HCT116 (cell line): ENCODE results near the gene KIF12. TPM values are rescaled to one million over a fixed set of nuclear protein-coding genes. Genes with fewer than 3 reads are reported as not detected.

ENCODE experiments used
- ATAC-seq: fragments of 200-7000 bp; cut with Tn5 transposase; 2 replicates; pipeline ENCODE4 v1.9.1; 2020; ENCODE audit warnings: mild to moderate bottlenecking, moderate library complexity
- BruUV-seq: library from RNA; stranded (reverse); fragments of 400-500 nt; replicated peaks from 2 replicates; lab custom pipeline; 2021; lab: Mats Ljungman, UMichigan
- CTCF ChIA-PET: fragments of 300-600 bp; sonication (Branson Sonifier 250); formaldehyde crosslinking; loops from one replicate; lab custom pipeline; 2021; ENCODE audit warnings: antibody characterized with exemption; lab: Charles Lee
- POLR2A ChIA-PET: fragments of 300-600, 350-600 bp; sonication (Branson Sonifier 250); formaldehyde crosslinking; loops from one replicate; lab custom pipeline; 2021; ENCODE audit warnings: antibody characterized with exemption; lab: Charles Lee
- RAD21 ChIA-PET, 2 experiments: fragments of 300-600 bp; sonication (Branson Sonifier 250); formaldehyde crosslinking; loops; one replicate each; lab custom pipeline; 2023; ENCODE audit warnings: low total read pairs in 2 of 2; ENCODE audit not compliant: uncharacterized antibody in 2 of 2, unreplicated experiment in 2 of 2, low non-redundant PET in 1 of 2; lab: Charles Lee
- DNase-seq: peaks from one replicate; pipeline ENCODE4 v3.0.0-alpha.2; 2010; ENCODE audit warnings: low read depth, low spot score
- H2AFZ ChIP-seq: fragments of 200-600 bp; shearing (Covaris generic), sonication (generic); 2 replicates; pipeline ENCODE4 v1.6.1; 2017; ENCODE audit warnings: low read depth, mixed run types, mixed read lengths, antibody characterized with exemption, low read length; ENCODE audit not compliant: poor library complexity, severe bottlenecking
- H3K27ac ChIP-seq: 2 replicates; pipeline ENCODE4 v1.5.1; 2012; ENCODE audit warnings: low read depth, low read length
- H3K27me3 ChIP-seq: fragments of 200-600 bp; sonication (generic); 2 replicates; pipeline ENCODE4 v1.6.1; 2016; ENCODE audit warnings: mixed run types, low read length, mixed read lengths; ENCODE audit not compliant: insufficient read depth
- H3K36me3 ChIP-seq, 2 experiments: fragments of 200-500 bp in 1 of 2; fragments of 200-600 bp in 1 of 2; sonication (Bioruptor generic) in 1 of 2; sonication (generic) in 1 of 2; 2 replicates each; pipeline versions ENCODE4 v1.5.1 to v1.6.1; 2014 to 2016; ENCODE audit warnings: low read length in 2 of 2, inconsistent platforms in 1 of 2, mixed read lengths in 1 of 2, mixed run types in 1 of 2; ENCODE audit not compliant: insufficient read depth in 2 of 2, control insufficient read depth in 1 of 2
- H3K4me1 ChIP-seq, 2 experiments: fragments of 200-600 bp in 1 of 2; sonication (generic) in 1 of 2; 2 replicates each; pipeline versions ENCODE4 v1.5.1 to v1.6.1; 2012 to 2017; ENCODE audit warnings: low read length in 2 of 2, inconsistent platforms in 1 of 2, mild to moderate bottlenecking in 1 of 2, mixed read lengths in 1 of 2, mixed run types in 1 of 2, moderate library complexity in 1 of 2; ENCODE audit not compliant: insufficient read depth in 2 of 2, control insufficient read depth in 1 of 2
- H3K4me2 ChIP-seq: fragments of 200-600 bp; sonication (generic); 2 replicates; pipeline ENCODE4 v1.6.1; 2017; ENCODE audit warnings: mixed run types, low read length, mixed read lengths
- H3K4me3 ChIP-seq, 2 experiments: fragments of 200-600 bp in 1 of 2; sonication (generic) in 1 of 2; replicated peaks in 1 of 2; 2 replicates each; pipeline ENCODE4 v1.5.1; 2011 to 2016; ENCODE audit warnings: low read length in 2 of 2, control low read depth in 1 of 2, low read depth in 1 of 2, mild to moderate bottlenecking in 1 of 2, mixed read lengths in 1 of 2, mixed run types in 1 of 2
- H3K79me2 ChIP-seq: fragments of 200-600 bp; sonication (generic); 2 replicates; pipeline ENCODE4 v1.6.1; 2017; ENCODE audit warnings: mild to moderate bottlenecking, mixed run types, low read length, moderate library complexity, mixed read lengths; ENCODE audit not compliant: insufficient read depth
- H3K9ac ChIP-seq: fragments of 200-600 bp; sonication (generic); 2 replicates; pipeline ENCODE4 v1.6.1; 2016; ENCODE audit warnings: low read length, mixed read lengths
- H3K9me2 ChIP-seq: fragments of 200-600 bp; sonication (generic), shearing (Covaris generic); 2 replicates; pipeline ENCODE4 v1.6.1; 2017; ENCODE audit warnings: mixed run types, mild to moderate bottlenecking, moderate library complexity; ENCODE audit not compliant: insufficient read depth
- H3K9me3 ChIP-seq, 2 experiments: fragments of 200-500 bp in 1 of 2; fragments of 200-600 bp in 1 of 2; sonication (Bioruptor generic) in 1 of 2; sonication (generic) in 1 of 2; 2 replicates each; pipeline ENCODE4 v1.6.1; 2014 to 2017; ENCODE audit warnings: low read length in 2 of 2, mixed read lengths in 2 of 2, inconsistent platforms in 1 of 2, low read depth in 1 of 2, mild to moderate bottlenecking in 1 of 2, mixed run types in 1 of 2, moderate library complexity in 1 of 2; ENCODE audit not compliant: control insufficient read depth in 1 of 2, insufficient read depth in 1 of 2
- H4K20me1 ChIP-seq: fragments of 200-600 bp; sonication (generic), shearing (Covaris generic); 2 replicates; pipeline ENCODE4 v1.6.1; 2017; ENCODE audit warnings: mixed run types, mild to moderate bottlenecking, moderate library complexity; ENCODE audit not compliant: insufficient read depth
- CBX3 ChIP-seq: IDR thresholded peaks from 2 replicates; pipeline ENCODE4 v1.6.1; 2012; ENCODE audit warnings: low read depth
- CEBPB ChIP-seq: IDR thresholded peaks from 2 replicates; pipeline ENCODE4 v1.6.1; 2012; ENCODE audit warnings: low read depth
- EGR1 ChIP-seq: IDR thresholded peaks from 2 replicates; pipeline ENCODE4 v1.6.1; 2012; ENCODE audit warnings: low read depth
- ELF1 ChIP-seq: IDR thresholded peaks from 2 replicates; pipeline ENCODE4 v1.6.1; 2012; ENCODE audit warnings: low read depth, borderline replicate concordance
- EZH2phosphoT487 ChIP-seq: fragments of 200-600 bp; IDR thresholded peaks from 2 replicates; pipeline ENCODE4 v1.6.1; 2018; ENCODE audit warnings: antibody characterized with exemption, borderline replicate concordance
- JUND ChIP-seq: IDR thresholded peaks from 2 replicates; pipeline ENCODE4 v1.6.1; 2012
- RAD21 ChIP-seq: IDR thresholded peaks from 2 replicates; pipeline ENCODE4 v1.6.1; 2012; ENCODE audit warnings: low read depth, mild to moderate bottlenecking
- REST ChIP-seq: IDR thresholded peaks from 2 replicates; pipeline ENCODE4 v1.6.1; 2012; ENCODE audit warnings: low read depth
- SIN3A ChIP-seq: IDR thresholded peaks from 2 replicates; pipeline ENCODE4 v1.6.1; 2012; ENCODE audit warnings: low read depth
- SP1 ChIP-seq: IDR thresholded peaks from 2 replicates; pipeline ENCODE4 v1.6.1; 2012; ENCODE audit warnings: low read depth
- TCF7L2 ChIP-seq: IDR thresholded peaks from 2 replicates; pipeline ENCODE4 v1.7.0; 2011; ENCODE audit warnings: borderline replicate concordance, inconsistent platforms; ENCODE audit not compliant: insufficient read depth, insufficient read length; ENCODE audit errors: extremely low read depth
- ZNF274 ChIP-seq: fragments of 200-500 bp; sonication (Bioruptor generic); IDR thresholded peaks from 2 replicates; pipeline ENCODE4 v1.6.1; 2014; ENCODE audit warnings: mild to moderate bottlenecking, low read depth, low read length, inconsistent platforms
- intact Hi-C: fragments of 100-400 bp; cut with micrococcal nuclease; formaldehyde crosslinking; loops from 2 replicates; pipeline ENCODE4 v1.10.0; 2022
- total RNA-seq: library from RNA; stranded (reverse); gene quantifications from one replicate; pipeline ENCODE4 v1.2.1, GENCODE V29; 2021; ENCODE audit not compliant: unreplicated experiment
- TF ChIP-seq, protein P1 (sequence below): IDR thresholded peaks from 2 replicates; pipeline ENCODE4 v1.6.1; 2011; ENCODE audit warnings: mild to moderate bottlenecking, low read length, moderate library complexity; ENCODE audit not compliant: insufficient replicate concordance; ENCODE audit errors: extremely low read depth
- TF ChIP-seq, protein P2 (sequence below): IDR thresholded peaks from 2 replicates; pipeline ENCODE4 v1.6.1; 2012

Gene KIF12
- total RNA-seq, 1 experiment from 2014 or later: 6.4 TPM

- no peak overlapping the region for H3K9ac ChIP-seq
- H4K20me1 ChIP-seq: no peaks in the 10 kb centered on the region
- H3K79me2 ChIP-seq: no peaks in the 10 kb centered on the region
- ATAC-seq (no peak), DNase-seq (no peak)
- H3K4me1 ChIP-seq: no peaks in the 10 kb centered on the region
- TF ChIP-seq CEBPB (no peak), REST (no peak), EGR1 (no peak), ZNF274 (no peak), JUND (no peak), EZH2phosphoT487 (no peak), SIN3A (no peak), CBX3 (no peak), TCF7L2 (no peak), SP1 (no peak), RAD21 (no peak), ELF1 (no peak)
- TF ChIP-seq, protein P1, sequence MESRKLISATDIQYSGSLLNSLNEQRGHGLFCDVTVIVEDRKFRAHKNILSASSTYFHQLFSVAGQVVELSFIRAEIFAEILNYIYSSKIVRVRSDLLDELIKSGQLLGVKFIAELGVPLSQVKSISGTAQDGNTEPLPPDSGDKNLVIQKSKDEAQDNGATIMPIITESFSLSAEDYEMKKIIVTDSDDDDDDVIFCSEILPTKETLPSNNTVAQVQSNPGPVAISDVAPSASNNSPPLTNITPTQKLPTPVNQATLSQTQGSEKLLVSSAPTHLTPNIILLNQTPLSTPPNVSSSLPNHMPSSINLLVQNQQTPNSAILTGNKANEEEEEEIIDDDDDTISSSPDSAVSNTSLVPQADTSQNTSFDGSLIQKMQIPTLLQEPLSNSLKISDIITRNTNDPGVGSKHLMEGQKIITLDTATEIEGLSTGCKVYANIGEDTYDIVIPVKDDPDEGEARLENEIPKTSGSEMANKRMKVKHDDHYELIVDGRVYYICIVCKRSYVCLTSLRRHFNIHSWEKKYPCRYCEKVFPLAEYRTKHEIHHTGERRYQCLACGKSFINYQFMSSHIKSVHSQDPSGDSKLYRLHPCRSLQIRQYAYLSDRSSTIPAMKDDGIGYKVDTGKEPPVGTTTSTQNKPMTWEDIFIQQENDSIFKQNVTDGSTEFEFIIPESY: no peak
- TF ChIP-seq, protein P2, sequence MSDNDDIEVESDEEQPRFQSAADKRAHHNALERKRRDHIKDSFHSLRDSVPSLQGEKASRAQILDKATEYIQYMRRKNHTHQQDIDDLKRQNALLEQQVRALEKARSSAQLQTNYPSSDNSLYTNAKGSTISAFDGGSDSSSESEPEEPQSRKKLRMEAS: no peak
- H3K27ac ChIP-seq: no peak overlapping the region
- no peak overlapping the region for H3K4me2 ChIP-seq
- POLR2A ChIA-PET: no interaction called here
- intact Hi-C loops: no loop called here
- H3K27me3 ChIP-seq: peaks cover 11% of the 10 kb centered on the region
- CTCF ChIA-PET: no interaction called here
- BruUV-seq: no TSS peak
- no peak overlapping the region for H3K4me3 ChIP-seq
- RAD21 ChIA-PET: no interaction called here
- H3K9me3 ChIP-seq: no peaks in the 10 kb centered on the region
- H2AFZ ChIP-seq: no peak overlapping the region
- no peaks in the 10 kb centered on the region for H3K36me3 ChIP-seq
- H3K9me2 ChIP-seq: no peaks in the 10 kb centered on the region
Measured at GRCh38 chr9:114071197-114071795, 27.8 kb downstream of the KIF12 start.
